GM11168 (cell line): Measurements from ENCODE around the gene RUNX1.

Experiments
- in situ Hi-C: fragments of 300-500 bp; cut with MboI; formaldehyde crosslinking; loops from one replicate; pipeline ENCODE4 v1.12.0; 2022; ENCODE audit warnings: low sequenced_read_pairs; ENCODE audit not compliant: unreplicated experiment

Gene RUNX1

DNA sequence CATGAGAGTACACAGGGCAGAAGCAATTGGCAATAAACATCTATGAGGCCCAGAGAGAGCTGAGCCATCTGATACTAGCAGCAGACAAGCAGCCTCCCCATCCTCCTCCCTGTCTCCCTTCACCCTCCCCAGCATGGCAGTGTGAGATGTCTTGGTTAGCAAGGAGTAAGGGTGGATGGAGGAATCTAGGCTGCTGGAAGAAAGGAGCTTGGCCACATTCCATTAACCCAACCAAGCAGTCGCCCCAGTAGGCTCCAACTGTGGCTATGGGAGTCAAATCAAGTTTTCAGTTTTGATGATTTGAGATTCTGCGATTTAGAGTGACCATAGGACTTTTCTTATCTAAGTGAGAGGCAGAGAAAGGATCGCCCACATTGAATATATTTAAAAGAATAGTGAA, 12.9 kb upstream of the RUNX1 start:
- in situ Hi-C loops = no loop called here

DNA sequence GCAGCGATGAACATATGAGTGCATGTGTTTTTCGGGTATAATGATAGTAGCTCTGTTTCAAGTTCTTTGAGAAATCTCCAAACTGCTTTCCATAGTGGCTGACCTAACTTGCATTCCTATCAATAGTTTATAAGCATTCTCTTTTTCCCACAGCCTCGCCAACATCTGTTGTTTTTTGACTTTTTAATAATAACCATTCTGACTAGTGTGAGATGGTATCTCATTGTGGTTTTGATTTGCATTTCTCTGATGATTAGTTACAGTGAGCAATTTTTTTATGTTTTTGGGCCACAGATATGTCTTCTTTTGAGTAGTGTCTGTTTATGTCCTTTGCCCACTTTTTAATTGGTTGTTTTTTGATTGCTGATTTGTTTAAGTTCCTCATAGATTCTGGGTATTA, 10.6 kb upstream of the RUNX1 start:
- in situ Hi-C loops = loop anchor here (10.0 kb wide), 1 partner anchor 345 kb away; no protein-coding TSS in a partner anchor

DNA sequence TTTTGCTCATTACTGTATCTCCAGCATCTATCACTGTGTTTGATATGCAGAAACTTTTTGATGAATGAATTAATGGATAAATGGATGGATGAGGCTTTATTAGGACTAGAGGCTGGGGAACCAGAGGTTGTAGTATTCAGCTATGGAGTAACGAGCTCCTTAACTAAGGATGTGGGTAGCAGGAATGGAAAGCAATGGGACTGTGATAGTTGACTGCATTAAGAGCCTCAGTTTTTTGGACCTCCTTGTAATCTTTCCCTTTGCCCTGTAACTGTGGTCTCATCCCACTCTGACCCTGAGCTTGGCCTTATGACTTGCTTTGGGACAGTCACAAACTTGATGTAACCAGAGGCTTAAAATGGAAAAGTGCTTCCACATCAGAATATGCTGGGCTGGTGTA, 9.0 kb upstream of the RUNX1 start:
- in situ Hi-C loops = loop anchor here (10.0 kb wide), 1 partner anchor 347 kb away; no protein-coding TSS in a partner anchor

- in situ Hi-C loops = loop anchor here (10.0 kb wide), 1 partner anchor 347 kb away; no protein-coding TSS in a partner anchor
Observed at GRCh38 chr21:35057428-35057827, 8.3 kb upstream of the RUNX1 start.

DNA sequence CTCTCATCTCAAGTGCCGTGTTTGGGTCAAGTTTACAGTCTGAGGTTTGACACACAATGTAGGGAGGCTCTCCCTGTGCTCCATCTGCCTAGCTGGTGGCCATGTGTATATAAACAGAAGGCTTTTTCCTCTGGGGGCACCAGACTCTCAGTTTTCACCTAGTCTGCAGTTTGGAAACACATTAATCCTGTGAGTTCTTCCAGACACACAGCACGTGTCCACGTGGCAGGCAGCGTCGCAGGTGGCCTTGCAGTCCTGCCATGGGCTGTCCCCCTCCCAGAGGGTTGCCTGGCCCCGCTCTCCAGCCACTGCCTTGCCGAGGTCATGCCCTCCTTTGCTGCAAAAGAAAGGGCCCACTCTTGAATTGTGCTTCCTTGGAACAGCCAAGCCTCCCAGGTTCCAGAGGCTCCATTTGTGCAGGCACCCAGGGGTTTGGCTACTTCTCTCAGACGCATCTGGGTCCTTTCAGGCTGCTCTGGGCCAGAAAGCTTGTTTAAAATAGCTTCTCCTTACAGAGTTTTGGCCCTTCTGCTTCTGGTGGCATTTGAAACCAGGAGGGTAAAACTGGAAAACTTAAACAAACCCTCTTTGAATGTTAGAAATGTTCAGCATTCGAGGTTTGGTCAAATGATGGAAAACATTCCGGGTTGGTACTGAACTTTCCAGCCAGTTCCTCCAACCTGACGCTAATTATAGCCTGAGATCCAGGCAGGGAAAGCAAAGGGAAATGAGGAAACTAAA, 4.4 kb upstream of the RUNX1 start:
- in situ Hi-C loops = loop anchor here (10.0 kb wide), 1 partner anchor 351 kb away; no protein-coding TSS in a partner anchor

GRCh38 chr21:35052801-35053200, 3.7 kb upstream of the RUNX1 start:
- in situ Hi-C loops = loop anchor here (10.0 kb wide), 1 partner anchor 352 kb away; no protein-coding TSS in a partner anchor

GRCh38 chr21:35051287-35051818, 2.3 kb upstream of the RUNX1 start:
- in situ Hi-C loops = loop anchor here (10.0 kb wide), 1 partner anchor 353 kb away; no protein-coding TSS in a partner anchor

DNA sequence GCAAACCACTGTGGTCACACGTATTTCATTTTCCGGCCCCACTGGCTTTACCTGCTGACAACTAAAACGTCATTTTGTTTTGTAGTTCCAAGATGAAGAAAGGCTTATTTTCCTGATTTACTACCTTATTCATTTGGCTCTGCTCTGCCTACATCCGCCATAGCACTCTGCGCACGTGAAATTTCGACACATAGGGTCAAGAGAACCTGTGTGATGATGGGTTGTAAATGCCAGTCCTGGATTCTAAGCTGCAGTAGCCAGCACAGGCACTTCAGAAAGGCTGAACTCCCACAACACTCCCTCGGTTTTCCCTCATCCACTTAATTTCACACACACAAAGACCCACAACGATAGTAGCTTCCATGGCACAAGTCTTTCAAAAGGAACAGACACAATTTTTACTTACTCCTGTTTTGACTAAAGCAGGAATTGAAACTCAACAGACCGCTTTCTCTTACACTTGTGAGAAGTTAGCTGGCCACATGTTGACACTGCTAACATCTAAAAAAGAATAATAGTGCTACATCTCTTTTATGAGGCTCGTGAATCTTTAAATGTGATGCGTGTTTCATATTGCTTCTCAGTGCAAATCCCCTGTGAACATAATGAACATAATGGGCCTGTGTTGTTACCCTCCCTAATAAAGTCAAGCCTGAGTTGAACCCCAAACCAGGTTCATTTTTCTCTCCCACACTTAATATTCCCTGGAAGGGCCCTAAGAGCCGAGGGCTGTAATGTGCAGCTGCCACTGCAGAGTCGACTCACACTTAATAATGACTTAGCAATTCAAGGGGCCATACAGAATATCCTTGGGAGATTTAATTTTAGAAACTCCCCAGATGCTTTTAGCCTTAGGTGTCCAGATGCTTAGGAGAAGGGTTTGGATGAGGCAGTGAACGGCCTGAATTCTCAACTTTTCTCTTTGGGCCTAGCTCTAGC, 1.5 kb upstream of the RUNX1 start:
- in situ Hi-C loops = loop anchor here (10.0 kb wide), 1 partner anchor 354 kb away; no protein-coding TSS in a partner anchor

GRCh38 chr21:35048183-35048601, 910 bp downstream of the RUNX1 start:
- in situ Hi-C loops = no loop called here

- in situ Hi-C loops = no loop called here
Observed at GRCh38 chr21:35046880-35047229, 2.2 kb downstream of the RUNX1 start.

GRCh38 chr21:35046263-35046624, 2.9 kb downstream of the RUNX1 start:
- in situ Hi-C loops = no loop called here

DNA sequence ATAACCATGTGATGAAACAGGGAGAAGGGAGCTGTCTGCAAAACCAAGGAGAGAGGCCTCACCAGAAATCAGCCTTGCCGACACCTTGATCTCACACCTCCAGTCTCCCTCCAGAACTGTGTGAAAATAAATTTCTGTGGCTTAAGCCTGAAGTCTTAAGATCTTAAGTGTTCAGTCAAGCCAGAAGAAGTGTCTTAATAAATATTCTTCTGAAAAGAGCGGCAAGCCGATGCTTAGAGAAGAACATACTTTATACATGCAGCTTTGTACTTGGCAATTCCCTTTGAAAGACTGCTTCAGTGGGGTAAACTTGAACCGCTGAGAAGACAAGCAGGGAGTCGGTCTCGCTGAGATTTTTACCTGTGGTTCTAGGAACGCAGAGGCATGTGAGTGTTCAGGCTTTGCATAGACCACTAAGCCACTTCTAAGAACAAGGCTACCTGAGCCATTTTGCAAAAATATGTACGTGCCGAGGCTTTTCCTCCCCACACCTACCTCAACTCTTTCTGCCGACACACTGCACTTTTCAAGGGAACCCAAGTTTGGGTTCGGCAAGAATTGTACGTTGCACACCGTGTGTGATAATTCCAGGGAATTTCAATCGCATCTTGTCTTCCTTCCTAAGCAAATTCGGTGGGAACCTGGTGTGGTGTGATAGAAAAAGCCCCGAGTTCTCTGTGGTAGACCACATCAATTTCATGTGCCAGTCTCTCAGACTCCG, 3.4 kb downstream of the RUNX1 start:
- in situ Hi-C loops = no loop called here

GRCh38 chr21:35044770-35045541, 4.1 kb downstream of the RUNX1 start:
- in situ Hi-C loops = no loop called here

- in situ Hi-C loops = no loop called here
Observed at GRCh38 chr21:35044128-35044527, 5.0 kb downstream of the RUNX1 start.

- in situ Hi-C loops = no loop called here
Observed at GRCh38 chr21:35043549-35043948, 5.6 kb downstream of the RUNX1 start.

- in situ Hi-C loops = no loop called here
Observed at GRCh38 chr21:35042836-35043235, 6.3 kb downstream of the RUNX1 start.

DNA sequence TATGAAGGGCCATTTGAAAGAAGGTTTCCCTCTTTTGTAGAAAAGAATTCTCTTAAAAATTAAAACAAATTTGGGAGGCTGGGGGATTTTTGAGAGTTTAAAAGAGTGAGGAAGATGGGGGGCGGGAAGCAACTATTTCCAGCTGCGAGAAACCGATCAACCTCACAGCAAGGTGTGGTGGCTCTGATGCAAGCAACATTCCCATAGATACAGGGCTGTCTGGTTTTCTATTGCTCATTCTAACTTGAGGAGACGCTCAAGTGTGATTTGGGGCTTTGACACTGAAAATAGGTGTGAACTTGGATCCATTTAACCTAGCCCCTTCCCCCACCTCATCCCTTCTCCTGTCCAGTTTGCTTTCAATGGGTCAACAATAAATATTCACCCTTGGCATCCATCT, 7.2 kb downstream of the RUNX1 start:
- in situ Hi-C loops = no loop called here

DNA sequence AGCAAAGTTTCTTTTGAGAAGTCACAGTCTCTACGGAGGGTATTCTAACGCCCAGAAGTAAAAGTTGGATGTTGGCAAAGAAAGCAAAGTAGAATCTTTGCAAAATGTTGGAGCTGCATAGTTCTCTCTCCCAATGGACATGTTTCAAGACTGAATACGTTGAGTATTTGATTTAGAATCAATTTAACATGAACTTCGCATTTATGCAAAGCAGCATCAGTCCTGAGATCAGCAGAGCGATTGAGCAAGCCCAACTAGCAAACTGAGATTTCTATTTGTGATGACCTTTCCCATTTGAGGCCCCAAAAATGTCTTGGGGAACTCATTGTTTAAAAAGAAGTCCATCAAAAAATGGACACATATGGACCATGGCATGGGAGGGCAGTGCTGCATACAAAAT, 8.0 kb downstream of the RUNX1 start:
- in situ Hi-C loops = no loop called here

DNA sequence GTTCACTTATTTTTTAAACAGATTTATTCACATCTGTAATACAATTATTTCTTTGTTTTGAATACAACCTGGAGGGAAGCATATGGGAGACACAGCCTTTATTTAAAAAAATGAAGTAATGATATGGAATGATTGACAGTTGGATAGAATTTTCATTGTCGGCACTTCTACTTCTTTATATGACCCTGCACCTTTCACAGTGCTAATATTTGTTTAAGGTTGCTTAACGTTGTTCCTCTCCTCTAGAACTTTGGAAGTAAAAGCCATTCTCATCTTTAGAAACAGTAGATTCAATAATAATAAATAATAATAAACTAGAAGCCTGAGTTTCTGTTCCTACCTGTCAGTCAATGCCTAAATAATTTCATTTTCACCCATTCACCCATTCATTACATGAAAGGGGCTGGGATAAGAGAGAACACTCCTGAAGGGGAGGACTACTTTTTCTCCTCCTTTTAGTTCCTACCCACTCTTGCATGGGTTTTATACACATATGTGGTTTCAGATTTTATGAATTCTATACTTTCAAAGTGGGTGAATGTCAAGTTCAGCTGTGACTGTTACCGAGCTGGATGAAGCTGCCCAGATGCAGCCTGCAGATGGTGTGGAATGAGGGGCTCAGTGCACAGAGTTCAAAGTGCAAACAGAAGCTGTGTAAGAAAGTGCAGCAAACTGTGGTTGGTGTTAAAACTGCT, 9.4 kb downstream of the RUNX1 start:
- in situ Hi-C loops = no loop called here
